ENCODE results near the gene IFT88.
"Not testable (repeated sequence)": the region's sequence is repeated elsewhere in the genome, so short reads cannot be mapped to it uniquely, and the experiment has no call there.

IFT88 gene

DNA sequence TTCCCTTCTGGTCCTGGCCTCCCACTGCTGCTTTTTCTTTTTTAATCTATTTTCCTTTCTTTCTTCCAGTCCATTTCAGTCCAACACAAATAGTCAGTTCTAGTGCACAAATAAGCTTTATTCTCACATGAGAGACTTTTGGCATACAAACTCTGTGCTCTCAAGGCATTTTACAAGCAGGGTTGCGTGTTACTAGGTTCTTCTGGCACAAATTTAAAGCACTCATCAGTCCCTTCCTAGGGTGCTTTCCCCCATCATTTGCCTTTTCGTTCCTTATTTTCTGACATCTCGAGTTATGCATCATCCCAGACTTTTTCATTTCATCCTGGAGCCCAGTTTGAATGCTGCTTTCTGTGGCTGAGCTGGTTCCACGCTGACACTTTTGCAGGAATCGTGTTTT lies 106.8 kb downstream of the IFT88 start:
- DNase-seq (ENCODE audit: extremely low spot score) = no peak
- POLR2A ChIA-PET = no interaction called here
- CTCF ChIA-PET = interaction anchor here (1.2 kb wide), 1 partner anchor 24 kb away, joined by 3 read pairs; no protein-coding TSS in a partner anchor
- TF ChIP-seq, protein P1, sequence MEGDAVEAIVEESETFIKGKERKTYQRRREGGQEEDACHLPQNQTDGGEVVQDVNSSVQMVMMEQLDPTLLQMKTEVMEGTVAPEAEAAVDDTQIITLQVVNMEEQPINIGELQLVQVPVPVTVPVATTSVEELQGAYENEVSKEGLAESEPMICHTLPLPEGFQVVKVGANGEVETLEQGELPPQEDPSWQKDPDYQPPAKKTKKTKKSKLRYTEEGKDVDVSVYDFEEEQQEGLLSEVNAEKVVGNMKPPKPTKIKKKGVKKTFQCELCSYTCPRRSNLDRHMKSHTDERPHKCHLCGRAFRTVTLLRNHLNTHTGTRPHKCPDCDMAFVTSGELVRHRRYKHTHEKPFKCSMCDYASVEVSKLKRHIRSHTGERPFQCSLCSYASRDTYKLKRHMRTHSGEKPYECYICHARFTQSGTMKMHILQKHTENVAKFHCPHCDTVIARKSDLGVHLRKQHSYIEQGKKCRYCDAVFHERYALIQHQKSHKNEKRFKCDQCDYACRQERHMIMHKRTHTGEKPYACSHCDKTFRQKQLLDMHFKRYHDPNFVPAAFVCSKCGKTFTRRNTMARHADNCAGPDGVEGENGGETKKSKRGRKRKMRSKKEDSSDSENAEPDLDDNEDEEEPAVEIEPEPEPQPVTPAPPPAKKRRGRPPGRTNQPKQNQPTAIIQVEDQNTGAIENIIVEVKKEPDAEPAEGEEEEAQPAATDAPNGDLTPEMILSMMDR (IDR thresholded peaks at IDR 0.05; ENCODE audit: control extremely low read depth, extremely low read depth, low read depth, missing control alignments) = no peak

DNA sequence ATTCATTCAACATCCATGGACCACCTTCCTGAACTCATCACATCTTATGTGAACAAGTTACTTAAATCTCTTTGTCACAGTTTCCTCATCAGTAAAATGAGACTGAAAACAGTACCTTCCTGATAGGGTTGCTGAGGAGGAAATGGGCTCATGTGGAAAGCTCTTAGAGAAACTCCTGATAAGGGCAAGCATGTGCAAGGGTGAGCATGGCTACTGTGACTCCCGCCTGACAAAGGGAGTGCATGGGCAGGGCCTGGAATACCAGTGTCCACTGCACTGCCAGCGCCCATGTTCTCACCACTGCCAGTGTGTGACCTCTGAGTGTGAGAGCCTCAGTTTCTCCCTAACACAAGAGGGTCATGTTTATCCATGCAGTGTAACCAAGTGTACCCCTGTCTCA lies 109.3 kb downstream of the IFT88 start:
- TF ChIP-seq, protein P1 (IDR thresholded peaks at IDR 0.05; ENCODE audit: control extremely low read depth, extremely low read depth, low read depth, missing control alignments) = no peak
- ChIA-PET POLR2A (no interaction called here), CTCF (interaction anchor here (2.3 kb wide), 1 partner anchor 11 kb away, joined by 14 read pairs; no protein-coding TSS in a partner anchor)
- no peak for DNase-seq (ENCODE audit: extremely low spot score)

DNA sequence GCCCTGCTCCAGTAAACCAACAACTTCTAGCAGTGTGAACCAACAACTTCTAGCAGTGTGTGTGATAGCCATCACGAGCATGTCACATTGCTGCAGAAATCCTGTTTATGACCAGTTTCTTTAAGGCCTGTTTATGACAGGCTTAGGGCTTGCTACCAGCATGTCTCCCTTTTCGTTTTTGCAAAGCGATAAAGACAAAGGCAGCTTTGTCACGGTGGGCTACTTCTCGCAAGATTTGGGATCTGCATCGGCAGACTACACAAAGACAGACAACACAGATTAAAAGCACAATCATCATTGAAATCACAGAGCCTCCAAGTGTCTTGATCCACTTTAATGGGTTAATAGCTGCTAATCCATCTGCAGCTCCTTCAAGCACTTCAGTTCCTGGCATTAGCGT lies 111.6 kb downstream of the IFT88 start:
- CTCF ChIA-PET = interaction anchor here (1.2 to 2.4 kb wide), 4 partner anchors 9 to 186 kb away, joined by 3 to 14 read pairs (median 6); partner anchors contain the start of gene IL17D
- POLR2A ChIA-PET; DNase-seq (ENCODE audit: extremely low spot score): not testable (repeated sequence)

DNA sequence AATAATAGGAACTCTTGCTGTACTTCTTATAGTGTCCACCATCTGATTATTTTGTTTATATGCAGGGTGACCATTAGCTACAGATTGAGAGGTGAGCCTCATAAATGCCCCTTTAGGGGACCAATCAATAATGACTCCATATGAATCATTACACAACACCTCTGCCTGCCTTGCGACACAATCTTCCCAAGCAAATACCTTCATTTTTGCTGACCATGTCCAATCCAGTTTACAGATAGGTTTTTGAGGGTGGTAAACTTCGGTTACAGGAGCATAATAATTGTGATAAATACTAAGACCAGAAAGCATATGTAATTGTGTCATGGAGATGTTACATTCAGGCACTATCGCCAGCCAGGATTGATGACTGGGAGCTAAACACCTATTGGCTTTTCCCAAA lies 112.9 kb downstream of the IFT88 start:
- POLR2A ChIA-PET = no interaction called here
- CTCF ChIA-PET = interaction anchor here (2.4 kb wide), 1 partner anchor 25 kb away, joined by 7 read pairs; the partner anchor contains the start of gene IL17D
- no peak for DNase-seq (ENCODE audit: extremely low spot score)
- TF ChIP-seq, protein P1 (IDR thresholded peaks at IDR 0.05; ENCODE audit: control extremely low read depth, extremely low read depth, low read depth, missing control alignments) = no peak

DNA sequence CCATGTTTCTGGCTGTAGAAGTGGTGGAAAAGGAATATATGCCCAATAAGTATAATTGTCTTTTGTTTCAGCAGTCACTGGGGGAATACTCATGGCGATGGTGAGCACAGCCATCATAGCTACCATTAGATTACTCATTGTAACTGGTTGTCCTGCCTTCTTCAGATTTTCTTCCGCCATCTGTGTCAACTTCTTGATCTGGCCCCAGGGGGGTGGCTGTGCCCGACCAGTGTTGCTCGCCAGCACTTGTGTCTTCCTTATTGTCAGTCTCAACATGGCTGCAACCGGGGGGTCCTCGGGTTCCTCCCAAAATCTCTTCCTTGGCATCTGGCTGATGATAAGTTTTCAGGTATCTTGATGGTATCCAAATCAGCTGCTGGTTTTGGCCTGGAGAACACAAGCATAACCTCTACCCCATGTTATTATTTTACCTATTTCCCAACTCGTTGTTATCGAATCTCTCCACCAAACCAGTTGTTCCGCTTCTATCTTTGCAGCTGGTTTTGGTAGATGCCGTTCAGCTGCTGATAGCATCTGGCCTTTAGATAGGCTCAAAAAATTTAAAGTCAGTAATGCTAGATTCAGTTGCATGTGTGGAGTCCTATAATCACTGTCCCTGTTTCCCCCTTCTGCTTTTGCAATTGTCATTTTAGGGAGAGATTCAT lies 113.6 kb downstream of the IFT88 start:
- ChIA-PET POLR2A (no interaction called here), CTCF (interaction anchor here (2.4 kb wide), 1 partner anchor 24 kb away, joined by 7 read pairs; the partner anchor contains the start of gene IL17D)
- TF ChIP-seq, protein P1 (IDR thresholded peaks at IDR 0.05; ENCODE audit: control extremely low read depth, extremely low read depth, low read depth, missing control alignments) = no peak
- DNase-seq (ENCODE audit: extremely low spot score) = no peak

DNA sequence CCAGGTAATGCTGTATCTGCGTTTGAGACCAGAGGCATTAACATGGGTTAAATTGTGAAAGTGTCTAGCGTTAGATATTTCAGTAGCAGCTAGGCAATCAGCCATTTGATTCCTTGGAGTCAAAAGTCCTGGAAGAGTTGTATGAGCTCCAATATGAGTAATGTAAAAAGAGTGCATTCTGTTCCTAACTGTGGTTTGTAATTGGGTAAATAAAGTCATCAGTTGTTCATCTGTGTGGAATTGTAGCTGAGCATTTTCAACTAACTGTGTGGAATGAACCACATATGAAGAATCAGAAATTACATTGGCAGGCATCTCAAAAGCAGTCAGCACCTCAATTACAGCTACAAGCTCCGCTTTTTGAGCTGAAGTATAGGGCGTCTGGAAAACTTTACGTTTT lies 114.5 kb downstream of the IFT88 start:
- POLR2A ChIA-PET; DNase-seq (ENCODE audit: extremely low spot score): not testable (repeated sequence)
- CTCF ChIA-PET = interaction anchor here (0.7 to 1.3 kb wide), 3 partner anchors 9 to 30 kb away, joined by 3 to 5 read pairs (median 3); no protein-coding TSS in a partner anchor

DNA sequence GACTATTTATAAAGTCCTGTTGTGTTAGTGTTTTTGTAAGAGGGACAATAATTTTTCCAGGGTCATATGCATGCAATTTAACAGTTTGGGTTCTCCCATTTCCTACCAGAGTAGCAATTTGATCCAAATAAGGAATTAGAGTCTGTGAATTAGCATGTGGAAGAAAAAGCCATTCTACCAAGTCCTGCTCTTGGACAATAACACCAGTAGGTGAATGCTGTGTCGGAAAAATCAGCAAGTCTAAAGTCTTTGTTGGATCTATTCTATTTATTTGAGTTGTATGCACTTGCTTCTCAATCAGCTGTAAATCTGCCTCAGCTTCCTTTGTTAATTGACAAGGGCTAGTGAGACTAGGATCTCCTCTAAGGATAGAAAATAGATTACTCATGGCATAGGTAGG lies 115.1 kb downstream of the IFT88 start:
- CTCF ChIA-PET = interaction anchor here (0.9 to 1.3 kb wide), 2 partner anchors 10 to 22 kb away, joined by 3 to 5 read pairs; no protein-coding TSS in a partner anchor
- TF ChIP-seq, protein P1 (IDR thresholded peaks at IDR 0.05; ENCODE audit: control extremely low read depth, extremely low read depth, low read depth, missing control alignments) = no peak
- DNase-seq (ENCODE audit: extremely low spot score) = no peak
- POLR2A ChIA-PET = no interaction called here
